Heart left ventricle (tissue), 13 donors: ENCODE measurements around the gene VAMP3.

Experiments
- POLR2A ChIP-seq, 2 donors: fragments of 450-650 bp; IDR thresholded peaks; one replicate each; pipeline ENCODE4 v1.6.1; 2017; ENCODE audit warnings: antibody characterized with exemption in 2 of 2, mild to moderate bottlenecking in 2 of 2, moderate library complexity in 2 of 2
- TF ChIP-seq, protein P1 (sequence below), 12 donors: fragments of 200-600 bp; sonication (generic) in 4 of 12; IDR thresholded peaks; one replicate each; pipeline versions ENCODE4 v1.5.0 to v1.8.0; 2018 to 2022; ENCODE audit warnings: antibody characterized with exemption in 12 of 12, mild to moderate bottlenecking in 5 of 12
- donor health status: ischemic (EF 13 %, LVEDD 7.1; RV severe dilation, severe dysfunction).
- donor health status: DM: no; HTN: yes; CAD: no.
- donor health status: DM: no; HTN: no; CAD: no.
- donor health status: ischemic (EF 25% LVEDD 6.9; RV normal size, moderate dysfunction).
- donor health status: ischemic (EF 25% LVEDD 5.7; RV mildly dilated, moderate dysfunction).
- donor health status: ischemic (EF 35%, LVEDD 5.7; RV mildly dilated, moderate dysfunction).
- donor health status: nonischemic (EF 11% LVEDD 7.7; RV severe dilation, severe dysfunction).
- donor health status: DM: yes; HTN: yes; CAD: no.
- donor health status: PGD.
- donor health status: ischemic (EF 29% LVEDD 5.4; RV normal size, mild dysfunction).
- donor health status: nonischemic (EF 23%, LVEDD 6.1; RV moderate dilation, normal function).

DNA sequence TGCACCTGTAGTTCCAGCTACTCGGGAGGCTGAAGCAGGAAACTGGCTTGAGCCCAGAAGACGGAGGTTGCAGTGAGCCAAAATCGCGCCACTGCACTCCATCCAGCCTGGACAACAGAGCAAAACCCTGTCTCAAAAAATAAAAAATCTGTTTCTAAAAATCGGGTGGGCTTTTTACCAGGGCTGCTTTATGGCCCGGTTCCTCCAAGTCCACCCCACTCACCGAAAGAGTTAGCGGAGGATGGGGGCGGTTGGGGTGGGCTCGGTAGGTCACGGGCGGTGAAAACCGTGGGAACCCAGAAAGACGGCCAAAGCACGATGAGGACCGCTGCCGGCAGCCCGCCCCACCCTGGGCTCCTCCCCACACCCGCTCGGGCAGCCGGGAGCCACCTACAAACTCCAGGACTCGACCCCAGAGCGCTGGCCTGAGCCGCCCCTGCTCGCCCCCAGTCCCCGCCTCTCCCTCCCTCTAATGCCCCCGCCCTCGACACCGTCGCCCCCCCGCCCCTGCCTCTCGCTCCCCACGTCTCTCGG lies 12.1 kb downstream of the VAMP3 start:
- TF ChIP-seq, protein P1, sequence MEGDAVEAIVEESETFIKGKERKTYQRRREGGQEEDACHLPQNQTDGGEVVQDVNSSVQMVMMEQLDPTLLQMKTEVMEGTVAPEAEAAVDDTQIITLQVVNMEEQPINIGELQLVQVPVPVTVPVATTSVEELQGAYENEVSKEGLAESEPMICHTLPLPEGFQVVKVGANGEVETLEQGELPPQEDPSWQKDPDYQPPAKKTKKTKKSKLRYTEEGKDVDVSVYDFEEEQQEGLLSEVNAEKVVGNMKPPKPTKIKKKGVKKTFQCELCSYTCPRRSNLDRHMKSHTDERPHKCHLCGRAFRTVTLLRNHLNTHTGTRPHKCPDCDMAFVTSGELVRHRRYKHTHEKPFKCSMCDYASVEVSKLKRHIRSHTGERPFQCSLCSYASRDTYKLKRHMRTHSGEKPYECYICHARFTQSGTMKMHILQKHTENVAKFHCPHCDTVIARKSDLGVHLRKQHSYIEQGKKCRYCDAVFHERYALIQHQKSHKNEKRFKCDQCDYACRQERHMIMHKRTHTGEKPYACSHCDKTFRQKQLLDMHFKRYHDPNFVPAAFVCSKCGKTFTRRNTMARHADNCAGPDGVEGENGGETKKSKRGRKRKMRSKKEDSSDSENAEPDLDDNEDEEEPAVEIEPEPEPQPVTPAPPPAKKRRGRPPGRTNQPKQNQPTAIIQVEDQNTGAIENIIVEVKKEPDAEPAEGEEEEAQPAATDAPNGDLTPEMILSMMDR (IDR thresholded peaks at IDR 0.05) = no peak
- TF ChIP-seq POLR2A (IDR thresholded peaks at IDR 0.05) = no peak
